ENCODE measurements around the gene GAN.

DNA sequence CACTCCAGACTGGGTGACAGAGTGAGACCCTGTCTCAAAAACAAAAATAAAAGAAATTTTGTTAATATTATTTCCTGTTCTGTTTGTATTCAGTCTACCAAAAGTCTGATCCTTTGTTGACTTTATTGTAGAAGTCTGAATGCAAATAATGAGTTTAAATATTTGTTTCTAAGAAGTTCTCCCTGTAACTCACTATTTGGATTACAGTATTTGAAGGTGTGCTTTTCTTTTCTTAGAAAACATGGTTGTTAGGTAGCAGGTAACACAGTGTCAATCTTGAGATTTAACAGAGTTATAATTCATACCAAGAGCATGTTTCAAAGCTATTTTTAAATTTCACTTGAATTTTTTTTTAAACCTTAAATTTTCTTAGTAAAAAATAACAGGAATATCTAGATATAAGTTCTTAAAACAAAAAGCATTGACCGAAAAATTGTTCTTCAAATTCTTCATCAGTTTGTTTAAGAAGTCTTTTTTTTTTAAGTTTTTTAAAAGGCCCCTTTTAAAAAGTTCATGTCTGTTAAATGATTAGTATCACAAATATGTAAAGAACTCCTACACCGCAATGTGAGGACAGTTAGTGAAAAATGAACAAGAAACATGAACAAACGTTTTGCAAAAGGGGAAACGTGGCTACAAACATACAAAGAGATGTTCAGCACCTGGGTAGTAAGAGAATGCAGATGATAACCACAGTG, 35.0 kb downstream of the GAN start:
- no peak for TF ChIP-seq CTCF (IDR thresholded peaks at IDR 0.05)
- no peak for TF ChIP-seq EZH2phosphoT487 (IDR thresholded peaks at IDR 0.05)
- no peak for TF ChIP-seq EZH2 (IDR thresholded peaks at IDR 0.05)
